Measurements from ENCODE around the gene PXDN.

The PXDN gene

DNA sequence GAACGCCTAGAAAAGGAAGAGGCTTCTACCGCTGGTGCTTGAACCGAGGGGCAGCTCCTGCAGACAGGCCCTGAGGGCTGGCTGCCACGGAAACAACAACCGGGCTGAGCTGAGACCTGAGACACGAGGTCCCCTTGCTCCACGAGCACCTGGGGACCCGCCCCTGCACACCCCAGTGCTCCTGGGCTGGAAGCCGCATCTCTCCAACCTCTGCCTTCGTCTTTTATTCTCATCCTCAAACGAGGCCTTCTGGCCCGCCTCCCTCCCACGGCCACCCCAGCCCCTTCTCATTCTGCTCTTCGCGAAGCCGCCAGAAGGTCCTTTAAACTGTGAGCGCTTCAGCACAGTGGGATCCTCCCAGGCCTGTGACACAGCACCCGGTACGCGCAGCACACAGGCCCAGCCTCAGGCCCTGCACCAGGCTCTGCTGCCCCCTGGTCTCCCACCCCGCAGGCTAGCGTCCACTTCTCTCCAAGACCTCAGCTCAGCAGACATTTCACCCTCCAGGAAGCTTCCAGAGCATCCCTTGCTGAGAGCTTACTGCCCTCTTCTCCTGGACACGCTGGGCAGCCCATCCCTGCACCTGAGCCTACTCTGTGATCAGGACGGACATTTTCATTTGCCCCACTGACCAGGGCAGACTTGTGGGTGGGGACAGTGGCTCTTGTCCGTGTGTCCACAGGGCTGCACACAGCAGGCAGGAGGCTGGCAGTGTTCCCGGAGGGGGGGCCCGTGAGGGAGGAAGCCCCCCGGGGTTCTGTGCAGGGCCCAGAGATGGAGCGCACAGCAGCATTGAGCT lies 149.7 kb downstream of the PXDN start:
- no peak for DNase-seq (ENCODE audit: low read depth in 2 of 2)

DNA sequence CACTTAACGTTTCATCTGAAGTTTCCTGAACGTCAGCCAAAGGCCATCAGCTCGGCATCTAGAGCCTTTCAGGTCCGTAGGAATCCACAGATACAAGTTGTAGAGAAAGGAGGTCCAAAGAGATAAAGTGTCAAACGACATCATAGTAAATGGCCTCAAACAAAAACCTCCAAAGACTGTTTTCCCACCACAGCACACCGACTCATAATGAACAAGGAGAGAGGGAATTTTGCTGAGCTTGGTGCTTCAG lies 150.3 kb downstream of the PXDN start:
- no peak for DNase-seq (ENCODE audit: low read depth in 2 of 2)

DNA sequence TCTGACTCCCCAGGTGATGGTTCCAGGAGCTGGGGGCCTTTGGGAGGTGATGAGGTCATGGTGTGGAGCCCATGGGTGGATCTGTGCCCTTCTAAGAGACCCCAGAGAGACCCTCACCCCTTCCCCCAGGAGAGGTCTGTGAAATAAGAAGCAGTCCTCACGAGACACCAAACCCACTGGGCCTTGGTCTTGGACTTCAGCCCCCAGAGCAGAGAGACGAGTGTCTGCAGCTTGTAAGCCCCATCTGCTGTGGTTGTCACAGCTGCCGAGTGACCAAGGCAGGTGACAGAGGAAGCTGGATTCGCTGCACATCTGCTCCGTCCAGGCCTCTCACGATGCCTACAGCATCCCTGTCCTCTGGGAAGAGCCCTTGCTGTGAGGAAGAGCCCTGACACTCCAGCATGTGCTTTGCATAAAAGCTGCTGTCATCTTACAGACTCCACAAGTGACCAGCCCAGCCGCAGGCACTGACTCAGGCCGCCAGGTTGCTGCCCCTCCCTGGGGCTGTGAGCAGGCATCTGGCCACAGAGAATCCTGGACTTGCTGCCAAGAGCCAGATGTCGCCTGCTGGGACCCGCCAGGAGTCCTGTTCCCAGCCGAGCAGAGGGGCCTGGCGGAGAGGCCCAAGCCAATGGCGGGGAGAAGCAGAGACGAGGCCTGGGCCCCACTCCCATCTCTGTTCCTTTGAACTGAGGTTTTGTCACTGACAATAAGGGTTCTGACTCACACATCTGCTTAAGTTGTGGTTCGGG lies 150.8 kb downstream of the PXDN start:
- DNase-seq (ENCODE audit: low read depth in 2 of 2) = no peak

- DNase-seq (ENCODE audit: low read depth in 2 of 2) = no peak
These were observed 152.1 kb downstream of the PXDN start for GRCh38 chr2:1591978-1592907.

- no peak for DNase-seq (ENCODE audit: low read depth in 2 of 2)
These were observed 152.9 kb downstream of the PXDN start for GRCh38 chr2:1591461-1591770.

GRCh38 chr2:1590596-1591460 lies 153.5 kb downstream of the PXDN start:
- DNase-seq (ENCODE audit: low read depth in 2 of 2) = no peak

DNA sequence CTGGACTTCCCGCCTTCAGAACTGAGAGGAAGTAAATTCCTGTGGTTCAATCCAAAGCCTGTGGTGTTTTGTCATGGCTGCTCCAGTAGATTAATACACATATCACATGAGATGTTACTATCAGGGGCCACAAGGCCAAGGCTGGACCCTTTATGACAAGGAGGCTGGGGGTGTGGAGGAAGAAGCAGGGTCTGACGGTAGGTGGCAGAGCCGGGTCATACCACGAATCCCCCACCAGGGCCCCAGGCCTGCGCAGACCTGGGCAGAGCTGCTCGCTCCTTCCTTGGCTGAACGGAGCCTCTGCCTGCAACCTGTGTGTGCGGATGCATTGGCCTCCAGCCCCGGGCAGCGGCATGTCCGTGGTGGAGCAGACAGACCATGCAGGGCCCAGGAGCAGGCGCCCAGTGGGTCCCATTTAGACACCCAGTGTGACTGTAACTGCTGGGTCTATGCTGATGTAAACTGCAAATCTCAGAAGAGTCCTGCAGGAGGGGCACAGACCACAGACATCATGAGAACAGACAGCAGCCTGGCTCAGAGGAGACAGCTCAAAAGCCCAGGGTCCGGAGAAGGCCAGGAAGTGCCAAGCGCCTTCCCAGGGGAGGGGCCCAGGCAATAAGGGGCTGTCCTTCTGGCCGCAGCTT lies 155.2 kb downstream of the PXDN start:
- no peak for DNase-seq (ENCODE audit: low read depth in 2 of 2)

GRCh38 chr2:1588051-1588977 lies 156.0 kb downstream of the PXDN start:
- DNase-seq (ENCODE audit: low read depth in 2 of 2) = no peak

DNA sequence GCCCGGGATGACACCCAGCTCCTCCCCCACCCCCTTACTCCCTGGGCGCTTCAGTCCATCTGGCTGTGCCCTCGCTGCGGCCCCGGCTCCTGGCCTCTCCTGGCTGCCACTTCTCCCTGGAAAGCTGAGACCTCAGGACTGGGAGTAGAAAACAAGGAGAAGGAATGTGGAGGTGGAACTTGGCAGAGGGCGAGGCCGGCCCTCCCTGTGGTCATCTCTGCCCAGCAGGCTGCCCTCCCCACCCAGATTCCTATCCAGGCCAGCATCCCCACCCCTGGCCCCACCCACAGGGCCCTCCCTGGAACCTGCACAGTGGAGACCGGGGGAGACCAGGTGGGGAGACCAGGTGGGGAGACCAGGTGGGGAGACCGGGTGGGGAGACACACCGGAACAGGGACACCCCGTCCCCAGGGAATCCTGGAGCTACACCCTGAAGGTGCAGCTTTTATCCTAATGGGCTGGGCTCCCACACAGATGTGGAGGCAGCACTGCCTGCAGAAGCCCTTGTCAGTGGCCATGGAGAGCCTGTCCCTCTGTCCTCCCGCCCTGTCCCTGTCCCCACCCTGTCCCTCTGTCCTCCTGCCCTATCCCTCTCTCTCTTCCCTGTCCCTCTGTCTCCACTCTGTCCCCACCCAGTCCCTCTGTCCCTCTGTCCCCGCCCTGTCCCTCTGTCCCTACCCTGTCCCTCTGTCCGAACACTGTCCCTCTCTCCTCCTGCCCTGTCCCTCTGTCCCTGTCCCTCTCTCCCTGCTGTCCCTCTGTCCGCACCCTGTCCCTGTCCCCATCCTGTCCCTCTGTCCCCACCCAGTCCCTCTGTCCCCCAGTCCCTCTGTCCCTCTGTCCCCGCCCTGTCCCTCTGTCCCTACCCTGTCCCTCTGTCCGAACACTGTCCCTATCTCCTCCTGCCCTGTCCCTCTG lies 157.1 kb downstream of the PXDN start:
- DNase-seq (ENCODE audit: low read depth in 2 of 2) = no peak

- DNase-seq (ENCODE audit: low read depth in 2 of 2) = no peak
These were observed 157.9 kb downstream of the PXDN start for GRCh38 chr2:1586251-1586922.

- DNase-seq (ENCODE audit: low read depth in 2 of 2) = no peak
These were observed 158.7 kb downstream of the PXDN start for GRCh38 chr2:1585635-1586034.

DNA sequence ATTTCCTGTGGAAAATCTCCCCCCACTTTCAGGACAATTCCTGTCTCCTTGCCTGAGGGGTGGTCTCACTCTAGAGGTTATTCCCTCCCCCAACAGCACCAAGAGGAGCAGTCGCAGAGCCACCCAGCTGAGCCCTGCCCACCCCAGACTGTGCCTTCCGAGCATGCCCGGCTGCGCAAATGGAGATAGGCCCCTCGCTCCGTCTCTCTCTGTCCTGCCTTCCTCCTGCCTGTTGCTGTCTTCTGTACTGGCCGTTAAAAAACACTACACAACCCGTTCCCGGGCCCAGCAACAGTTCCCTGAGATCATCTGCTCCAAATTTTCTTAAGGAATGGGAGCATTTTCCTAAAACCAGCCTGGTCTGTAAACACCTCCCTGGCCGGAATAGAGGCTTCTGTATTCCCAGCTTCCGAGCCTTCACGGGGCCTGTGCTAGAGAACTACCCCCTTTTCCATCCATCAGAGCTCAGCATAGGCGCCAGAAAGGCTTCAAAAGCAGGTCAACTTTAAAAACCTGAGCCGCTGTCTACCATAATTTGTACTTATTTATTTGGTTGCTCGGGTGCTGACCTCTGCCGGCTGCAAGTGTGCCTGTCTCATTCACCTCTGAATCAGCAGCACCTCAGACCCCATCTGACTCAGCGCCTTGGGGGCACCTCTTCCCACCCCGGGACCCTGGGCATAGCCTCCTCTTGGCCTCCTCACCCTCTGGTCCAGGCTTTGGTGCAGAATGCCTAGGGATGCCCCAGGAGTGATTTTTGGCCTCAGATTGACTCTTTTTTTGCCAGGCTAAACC lies 159.4 kb downstream of the PXDN start:
- DNase-seq (ENCODE audit: low read depth in 2 of 2) = no peak

- no peak for DNase-seq (ENCODE audit: low read depth in 2 of 2)
These were observed 160.2 kb downstream of the PXDN start for GRCh38 chr2:1584051-1584531.

DNA sequence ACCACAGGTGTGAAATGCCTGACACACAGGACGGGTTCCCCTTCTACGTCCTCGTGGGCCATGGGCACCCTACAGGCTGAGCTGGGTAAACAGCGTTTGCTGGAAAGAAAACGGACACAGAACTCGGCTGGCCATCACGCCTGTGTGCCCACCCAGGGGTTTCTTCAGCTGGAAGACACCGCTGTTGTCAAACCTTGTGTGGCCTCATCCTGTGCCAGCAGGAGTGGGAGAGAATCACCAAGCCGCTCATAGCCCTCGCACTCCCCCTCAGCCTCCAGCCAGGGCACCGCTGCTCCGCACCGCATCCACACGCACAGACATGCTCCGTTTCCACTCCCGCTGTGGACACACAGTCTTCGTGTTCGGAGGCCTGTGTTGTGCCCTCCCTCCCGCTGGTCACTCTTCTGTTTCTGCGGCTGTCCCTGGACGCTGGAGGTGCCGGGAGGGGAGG lies 161.4 kb downstream of the PXDN start:
- no peak for DNase-seq (ENCODE audit: low read depth in 2 of 2)

GRCh38 chr2:1581965-1582625 lies 162.2 kb downstream of the PXDN start:
- no peak for DNase-seq (ENCODE audit: low read depth in 2 of 2)
